ENCODE results near the gene DERL2.
A peak's percentile ranks its signal among the peaks of the same experiment; 100 is the strongest.

Gene DERL2

DNA sequence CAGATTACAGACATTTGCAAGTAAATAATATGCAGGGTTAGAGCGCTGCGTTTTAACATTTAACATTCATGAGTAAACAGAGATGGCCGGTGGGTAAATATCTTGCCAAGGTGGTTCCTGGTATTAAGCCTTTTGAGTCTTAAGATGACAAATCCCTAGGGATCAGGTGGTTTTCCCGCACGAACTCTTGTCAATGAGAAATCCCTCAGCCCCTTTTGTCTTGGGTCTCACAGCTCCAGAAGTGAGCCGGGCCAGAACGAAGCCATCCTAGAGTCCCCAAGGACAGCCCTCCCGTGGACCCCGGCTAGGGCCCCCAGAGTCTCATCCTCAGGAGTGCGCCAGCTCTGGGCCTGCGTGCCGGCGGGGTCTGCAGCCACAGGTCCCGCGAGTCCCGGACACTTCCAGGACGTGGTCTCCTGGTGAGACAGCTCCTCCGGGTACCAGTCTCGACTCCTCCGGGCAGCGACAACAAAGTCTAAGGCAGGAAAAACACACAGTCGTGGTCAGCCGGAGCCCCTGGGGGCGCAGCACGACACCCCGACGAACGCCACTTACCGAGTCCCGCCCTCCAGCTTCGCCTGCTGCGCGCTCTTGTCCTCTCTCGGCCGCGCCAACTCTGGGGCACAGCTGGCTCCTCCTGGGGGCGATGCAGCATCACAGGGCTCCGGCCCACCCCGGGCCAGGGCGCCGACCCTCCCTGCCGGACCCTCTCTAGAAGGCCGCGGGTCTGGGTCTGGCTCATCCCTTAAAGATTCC lies 13.7 kb upstream of the DERL2 start:
- H3K9me3 ChIP-seq (replicated peaks; ENCODE audit: insufficient read depth, low read length), result no peaks in the 10 kb centered on the region
- H3K9me2 ChIP-seq (replicated peaks; ENCODE audit: insufficient read depth, low read length), result no peaks in the 10 kb centered on the region
- 0 out of 2 replicates have a peak, but pooled peaks cover 7% of the 10 kb centered on the region for H3F3A ChIP-seq (ENCODE audit: insufficient read depth, low read length)
- 0 out of 2 replicates have a peak, but pooled peaks cover 5% of the 10 kb centered on the region for H3K4me1 ChIP-seq (ENCODE audit: low read length)
- H2AFZ ChIP-seq (ENCODE audit: low read length), result no peak overlapping the region
- TF ChIP-seq, protein P1, sequence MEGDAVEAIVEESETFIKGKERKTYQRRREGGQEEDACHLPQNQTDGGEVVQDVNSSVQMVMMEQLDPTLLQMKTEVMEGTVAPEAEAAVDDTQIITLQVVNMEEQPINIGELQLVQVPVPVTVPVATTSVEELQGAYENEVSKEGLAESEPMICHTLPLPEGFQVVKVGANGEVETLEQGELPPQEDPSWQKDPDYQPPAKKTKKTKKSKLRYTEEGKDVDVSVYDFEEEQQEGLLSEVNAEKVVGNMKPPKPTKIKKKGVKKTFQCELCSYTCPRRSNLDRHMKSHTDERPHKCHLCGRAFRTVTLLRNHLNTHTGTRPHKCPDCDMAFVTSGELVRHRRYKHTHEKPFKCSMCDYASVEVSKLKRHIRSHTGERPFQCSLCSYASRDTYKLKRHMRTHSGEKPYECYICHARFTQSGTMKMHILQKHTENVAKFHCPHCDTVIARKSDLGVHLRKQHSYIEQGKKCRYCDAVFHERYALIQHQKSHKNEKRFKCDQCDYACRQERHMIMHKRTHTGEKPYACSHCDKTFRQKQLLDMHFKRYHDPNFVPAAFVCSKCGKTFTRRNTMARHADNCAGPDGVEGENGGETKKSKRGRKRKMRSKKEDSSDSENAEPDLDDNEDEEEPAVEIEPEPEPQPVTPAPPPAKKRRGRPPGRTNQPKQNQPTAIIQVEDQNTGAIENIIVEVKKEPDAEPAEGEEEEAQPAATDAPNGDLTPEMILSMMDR (IDR thresholded peaks at IDR 0.05; ENCODE audit: low read length), result no peak
- TF ChIP-seq EZH2phosphoT487 (IDR thresholded peaks at IDR 0.05; ENCODE audit: low read length), result no peak
- no peak for TF ChIP-seq EZH2 (optimal IDR thresholded peaks at IDR 0.05; ENCODE audit: low read depth, low read length)
- H3K36me3 ChIP-seq (replicated peaks; ENCODE audit: insufficient read depth, low read length), result no peaks in the 10 kb centered on the region
- no peaks in the 10 kb centered on the region for H3K27me3 ChIP-seq (replicated peaks; ENCODE audit: insufficient read depth, low read length)
- no peaks in the 10 kb centered on the region for H4K20me1 ChIP-seq (ENCODE audit: insufficient read depth, low read length)
- no peak overlapping the region for H3K27ac ChIP-seq (ENCODE audit: low read length)
- H3K4me2 ChIP-seq (ENCODE audit: low read depth, low read length), result peak overlapping the region; percentile 81; the same call in 1 of the 2 replicates
- no peak for DNase-seq
- no peak overlapping the region for H3K9ac ChIP-seq (ENCODE audit: low read length)
- no peak overlapping the region for H3K4me3 ChIP-seq (ENCODE audit: low read length)
- no peaks in the 10 kb centered on the region for H3K79me2 ChIP-seq (ENCODE audit: low read length)

DNA sequence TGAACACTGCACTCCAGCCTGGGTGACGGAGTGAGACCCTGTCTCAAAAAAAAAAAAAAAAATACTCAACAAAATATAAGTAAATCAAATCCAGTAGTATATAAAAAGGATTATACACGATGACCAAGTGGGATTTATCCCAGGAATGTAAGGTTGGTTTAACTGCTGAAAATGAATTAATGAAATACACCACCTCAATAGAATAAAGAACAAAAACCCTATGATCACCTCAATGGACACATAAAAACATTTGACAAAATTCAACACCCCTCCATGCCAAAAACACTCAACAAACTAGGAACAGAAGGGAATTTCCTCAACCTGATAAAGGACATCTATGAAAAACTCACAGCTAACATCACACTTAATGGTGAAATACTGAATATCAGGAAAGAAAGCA lies 7.0 kb upstream of the DERL2 start:
- Histone ChIP-seq H3K27me3 (replicated peaks; ENCODE audit: insufficient read depth, low read length) (no peaks in the 10 kb centered on the region), H3K79me2 (ENCODE audit: low read length) (peaks cover 20% of the 10 kb centered on the region), H4K20me1 (ENCODE audit: insufficient read depth, low read length) (peaks cover 3% of the 10 kb centered on the region; the same call in 1 of the 2 replicates), H2AFZ (ENCODE audit: low read length) (no peak overlapping the region), H3K4me3 (ENCODE audit: low read length) (no peak overlapping the region), H3K4me2 (ENCODE audit: low read depth, low read length) (no peak overlapping the region), H3K9me2 (replicated peaks; ENCODE audit: insufficient read depth, low read length) (no peaks in the 10 kb centered on the region), H3K36me3 (replicated peaks; ENCODE audit: insufficient read depth, low read length) (peaks cover 22% of the 10 kb centered on the region; the same call in 1 of the 2 replicates), H3K9me3 (replicated peaks; ENCODE audit: insufficient read depth, low read length) (no peaks in the 10 kb centered on the region), H3K27ac (ENCODE audit: low read length) (no peak overlapping the region), H3F3A (ENCODE audit: insufficient read depth, low read length) (no peaks in the 10 kb centered on the region), H3K4me1 (ENCODE audit: low read length) (peaks cover 4% of the 10 kb centered on the region; the same call in 1 of the 2 replicates), H3K9ac (ENCODE audit: low read length) (no peak overlapping the region)
- no peak for DNase-seq
- no peak for TF ChIP-seq EZH2phosphoT487 (IDR thresholded peaks at IDR 0.05; ENCODE audit: low read length)

DNA sequence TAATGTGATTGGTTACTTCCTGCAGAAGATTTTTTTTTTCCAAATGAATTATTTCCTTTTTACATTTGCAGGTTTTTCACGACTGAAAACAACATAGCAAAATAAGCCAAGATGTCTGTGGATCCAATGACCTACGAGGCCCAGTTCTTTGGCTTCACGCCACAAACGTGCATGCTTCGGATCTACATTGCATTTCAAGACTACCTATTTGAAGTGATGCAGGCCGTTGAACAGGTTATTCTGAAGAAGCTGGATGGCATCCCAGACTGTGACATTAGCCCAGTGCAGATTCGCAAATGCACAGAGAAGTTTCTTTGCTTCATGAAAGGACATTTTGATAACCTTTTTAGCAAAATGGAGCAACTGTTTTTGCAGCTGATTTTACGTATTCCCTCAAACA lies 2.8 kb upstream of the DERL2 start:
- DNase-seq, result no peak
- TF ChIP-seq, protein P1 (IDR thresholded peaks at IDR 0.05; ENCODE audit: low read length), result no peak
- TF ChIP-seq EZH2phosphoT487 (IDR thresholded peaks at IDR 0.05; ENCODE audit: low read length), result no peak
- TF ChIP-seq EZH2 (optimal IDR thresholded peaks at IDR 0.05; ENCODE audit: low read depth, low read length), result no peak
- Histone ChIP-seq H2AFZ (ENCODE audit: low read length) (no peak overlapping the region), H4K20me1 (ENCODE audit: insufficient read depth, low read length) (peaks cover 3% of the 10 kb centered on the region; the same call in 1 of the 2 replicates), H3F3A (ENCODE audit: insufficient read depth, low read length) (peaks cover 8% of the 10 kb centered on the region; the same call in 1 of the 2 replicates), H3K36me3 (replicated peaks; ENCODE audit: insufficient read depth, low read length) (peaks cover 26% of the 10 kb centered on the region; the same call in 1 of the 2 replicates), H3K27me3 (replicated peaks; ENCODE audit: insufficient read depth, low read length) (no peaks in the 10 kb centered on the region), H3K4me1 (ENCODE audit: low read length) (peaks cover 13% of the 10 kb centered on the region; the same call in 1 of the 2 replicates), H3K9ac (ENCODE audit: low read length) (no peak overlapping the region), H3K4me2 (ENCODE audit: low read depth, low read length) (no peak overlapping the region), H3K79me2 (ENCODE audit: low read length) (peaks cover 57% of the 10 kb centered on the region), H3K4me3 (ENCODE audit: low read length) (no peak overlapping the region), H3K27ac (ENCODE audit: low read length) (no peak overlapping the region), H3K9me3 (replicated peaks; ENCODE audit: insufficient read depth, low read length) (no peaks in the 10 kb centered on the region), H3K9me2 (replicated peaks; ENCODE audit: insufficient read depth, low read length) (no peaks in the 10 kb centered on the region)
